ENCODE data around the gene MAB21L3.

MAB21L3 gene

DNA sequence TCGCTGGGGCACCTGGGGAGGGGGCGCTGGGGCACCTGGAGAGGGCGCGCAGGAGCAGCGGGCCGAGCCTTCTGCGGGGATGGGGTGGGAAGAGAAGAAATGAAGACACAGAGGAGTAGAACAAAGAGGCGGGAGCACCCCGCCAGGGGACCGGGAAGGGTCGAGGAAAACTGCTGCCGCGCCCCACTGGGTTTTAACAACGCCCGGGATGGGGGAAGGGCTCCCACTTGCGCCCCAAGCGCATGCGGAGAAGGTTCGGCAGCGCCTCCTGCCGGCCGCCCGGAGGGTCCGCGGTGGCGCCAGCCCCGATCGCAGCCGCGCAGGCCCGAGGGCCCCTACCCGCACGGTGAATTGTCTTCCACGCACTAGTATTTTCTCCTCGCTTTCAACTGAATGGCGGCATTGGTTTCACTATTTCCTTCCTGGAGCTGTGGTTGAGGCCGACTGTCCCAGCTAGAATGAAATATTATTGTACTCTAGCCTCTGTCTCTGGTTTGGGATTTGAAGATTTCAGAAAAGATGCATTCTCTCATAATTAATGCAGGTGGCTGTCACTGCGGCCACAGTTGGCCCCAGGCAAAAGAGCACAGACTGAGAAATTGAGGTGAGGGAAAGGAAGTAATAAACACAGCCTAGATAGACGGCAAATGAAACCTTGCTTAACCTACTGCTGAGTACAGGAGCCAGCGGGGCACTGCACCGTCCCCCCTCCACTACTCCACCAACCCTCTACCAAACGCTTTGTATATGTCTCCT is 57.3 kb downstream of the MAB21L3 start:
- peak overlapping the region; percentile 44; the same call in 1 of the 2 replicates for H3K4me3 ChIP-seq (ENCODE audit: low read depth, low read length)
- peak; percentile 48 for TF ChIP-seq CTCF (IDR thresholded peaks at IDR 0.05; ENCODE audit: low read depth, low read length)

DNA sequence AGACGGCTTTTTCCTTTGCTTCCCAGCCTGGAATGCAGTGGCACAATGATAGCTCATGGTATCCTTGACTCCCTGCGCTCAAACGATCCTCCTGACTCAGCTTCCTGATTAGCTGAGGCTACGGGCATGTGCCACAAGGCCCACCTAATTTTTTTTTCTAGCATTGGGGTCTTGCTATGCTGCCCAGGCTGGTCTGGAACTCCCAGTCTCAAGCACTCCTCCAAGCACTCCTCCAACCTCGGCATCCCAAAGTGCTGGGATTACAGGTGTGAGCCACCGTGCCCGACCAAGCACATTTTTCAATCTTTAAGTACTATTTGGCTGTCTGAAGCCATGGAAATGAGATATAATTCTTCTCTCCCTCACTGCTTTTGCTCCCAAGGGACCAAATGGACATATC is 58.7 kb downstream of the MAB21L3 start:
- H3K4me3 ChIP-seq (ENCODE audit: low read depth, low read length) = no peak overlapping the region
- no peak for TF ChIP-seq CTCF (IDR thresholded peaks at IDR 0.05; ENCODE audit: low read depth, low read length)

DNA sequence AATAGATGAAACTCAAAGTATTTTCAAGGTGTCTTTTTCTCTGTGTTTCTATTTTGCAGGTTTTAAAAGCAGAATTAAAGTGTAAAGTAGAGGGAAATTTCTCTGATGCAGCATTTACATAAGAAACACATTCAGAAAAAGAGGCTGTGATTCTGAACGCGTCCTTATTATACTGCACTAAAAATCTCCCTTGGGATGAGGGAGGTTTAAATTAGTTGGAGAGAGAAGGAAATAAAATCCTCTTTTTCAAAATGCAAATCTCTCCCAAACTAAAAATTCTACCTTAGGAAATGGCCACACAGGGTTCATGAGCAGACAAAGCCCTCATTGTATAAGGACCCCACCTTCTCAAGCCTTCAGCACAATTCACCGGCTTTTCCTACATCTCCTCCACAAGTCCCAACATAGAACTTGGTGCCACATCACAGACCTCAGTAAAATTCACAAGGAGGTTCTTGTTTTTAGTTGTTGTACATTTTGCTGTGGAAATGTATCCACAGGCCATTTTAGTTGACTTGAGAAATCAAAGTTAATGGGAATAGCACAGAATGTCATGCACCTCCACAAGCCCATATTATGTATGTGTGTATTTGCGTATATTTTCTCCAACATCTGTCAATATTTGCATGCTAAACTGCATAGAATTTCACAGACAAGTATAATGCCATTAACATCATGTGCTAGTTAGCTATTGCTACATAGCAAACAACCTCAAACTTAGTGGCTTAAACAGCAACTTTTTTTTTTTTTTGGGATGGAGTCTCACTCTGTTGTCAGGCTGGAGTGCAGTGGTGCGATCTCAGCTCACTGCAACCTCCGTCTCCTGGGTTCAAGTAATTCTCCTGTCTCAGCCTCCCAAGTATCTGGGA is 59.8 kb downstream of the MAB21L3 start:
- TF ChIP-seq CTCF (IDR thresholded peaks at IDR 0.05; ENCODE audit: low read depth, low read length) = no peak
- H3K4me3 ChIP-seq (ENCODE audit: low read depth, low read length) = no peak overlapping the region

DNA sequence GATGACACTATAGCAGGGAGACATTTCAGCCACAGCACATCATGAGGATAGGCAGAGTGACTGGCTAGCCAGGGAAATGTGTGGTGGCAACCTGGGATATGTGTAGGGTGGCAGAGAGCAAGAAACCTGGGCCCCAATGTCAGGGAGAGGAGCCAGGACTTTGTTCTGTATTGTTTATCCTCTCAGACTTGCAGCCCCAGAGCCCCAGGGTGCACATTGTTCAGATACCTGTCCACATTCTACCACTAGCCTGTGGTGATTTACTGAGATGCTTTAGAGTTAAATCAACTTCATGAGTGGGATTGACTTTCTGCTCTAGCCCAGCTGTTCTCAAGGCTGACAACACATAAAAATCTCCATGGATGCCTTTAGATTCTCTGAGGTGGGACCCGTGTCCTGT is 61.5 kb downstream of the MAB21L3 start:
- no peak overlapping the region for H3K4me3 ChIP-seq (ENCODE audit: low read depth, low read length)
- TF ChIP-seq CTCF (IDR thresholded peaks at IDR 0.05; ENCODE audit: low read depth, low read length) = no peak

DNA sequence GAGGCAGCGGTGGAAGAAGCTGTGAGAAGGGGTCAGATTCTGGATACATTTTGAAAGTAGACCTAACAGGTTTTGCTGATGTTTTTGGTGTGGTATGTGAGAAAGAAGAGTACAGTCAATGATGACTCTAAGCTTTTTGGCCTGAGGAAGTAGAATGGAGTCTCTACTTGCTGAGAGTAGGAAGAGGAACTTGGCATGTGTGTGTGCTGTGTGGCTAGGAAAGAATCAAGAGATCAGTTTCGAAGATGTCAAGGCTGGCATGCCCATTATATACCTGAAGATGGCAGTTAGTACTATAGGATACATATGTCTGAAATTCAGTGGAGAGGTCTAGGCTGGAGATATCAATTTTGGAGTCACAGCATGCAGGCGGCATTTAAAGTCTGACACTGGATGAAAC is 64.4 kb downstream of the MAB21L3 start:
- no peak overlapping the region for H3K4me3 ChIP-seq (ENCODE audit: low read depth, low read length)
- no peak for TF ChIP-seq CTCF (IDR thresholded peaks at IDR 0.05; ENCODE audit: low read depth, low read length)

DNA sequence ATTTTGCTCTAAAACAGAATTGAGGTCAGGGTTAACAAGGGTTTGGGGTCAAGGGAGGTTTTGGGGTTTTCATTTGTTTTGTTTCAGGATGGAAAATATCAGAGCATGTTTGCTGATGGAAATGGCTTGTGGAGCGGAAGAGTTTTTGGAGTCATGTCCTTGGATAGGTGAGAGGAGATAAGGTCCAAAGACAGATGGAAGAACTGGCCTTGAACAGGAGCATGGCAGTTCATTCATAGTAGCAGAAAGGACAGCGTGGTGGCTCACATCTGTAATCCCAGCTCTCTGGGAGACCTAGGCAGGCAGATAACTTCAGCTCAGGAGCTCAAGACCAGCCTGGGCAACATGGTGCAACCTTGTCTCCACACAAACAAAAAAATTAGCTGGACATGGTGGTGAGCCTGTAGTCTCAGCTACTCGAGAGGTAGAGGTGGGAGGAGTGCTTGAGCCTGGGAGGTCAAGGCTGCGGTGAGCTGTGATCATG is 65.1 kb downstream of the MAB21L3 start:
- no peak overlapping the region for H3K4me3 ChIP-seq (ENCODE audit: low read depth, low read length)
- TF ChIP-seq CTCF (IDR thresholded peaks at IDR 0.05; ENCODE audit: low read depth, low read length) = no peak

GRCh38 chr1:116177861-116178260 is 66.7 kb downstream of the MAB21L3 start:
- TF ChIP-seq CTCF (IDR thresholded peaks at IDR 0.05; ENCODE audit: low read depth, low read length) = no peak
- H3K4me3 ChIP-seq (ENCODE audit: low read depth, low read length) = no peak overlapping the region

Data from WI38 (cell line).